K562 (cell line): Measurements from ENCODE around the gene MYOC. TPM values are rescaled to one million over a fixed set of nuclear protein-coding genes. Genes with fewer than 3 reads are reported as not detected.

Source experiments
- ATAC-seq: fragments of 200-7000 bp; cut with Tn5 transposase; 3 replicates; pipeline ENCODE4 v1.9.1; 2020; ENCODE audit warnings: moderate library complexity
- BruUV-seq: library from RNA; stranded (reverse); fragments of 400-500 nt; replicated peaks from 2 replicates; lab custom pipeline; 2021; lab: Mats Ljungman, UMichigan
- CTCF ChIA-PET: fragments of 300-600 bp; formaldehyde crosslinking; extraction: SDS; loops from one replicate; lab custom pipeline; 2021; ENCODE audit warnings: low intra/inter-chr PET ratio; lab: Yijun Ruan, JAX
- POLR2A ChIA-PET: fragments of 300-600, 350-650 bp; sonication (Branson Sonifier 250); formaldehyde crosslinking; extraction: SDS; loops from one replicate; lab custom pipeline; 2021; ENCODE audit warnings: antibody characterized with exemption, inconsistent platforms; lab: Yijun Ruan, JAX
- DNase-seq, 4 experiments: peaks; one replicate each; pipeline versions ENCODE4 v3.0.0 to v3.0.0-alpha.2; 2011 to 2018; ENCODE audit warnings: low spot score in 3 of 4, mixed read lengths in 3 of 4; ENCODE audit errors: extremely low read depth in 1 of 4
- FAIRE-seq: peaks from 2 replicates; lab custom pipeline; 2011; peaks lifted over from hg19 to GRCh38; lab: Jason Lieb, UNC
- H2AFZ ChIP-seq: 2 replicates; pipeline ENCODE4 v1.6.0; 2011; ENCODE audit warnings: low read depth, low read length, control low read depth, inconsistent platforms
- H3K27ac ChIP-seq: fragments of 200-600 bp; 3 replicates; pipeline ENCODE4 v1.8.0; 2011; ENCODE audit warnings: low read depth, mild to moderate bottlenecking, control low read depth, inconsistent platforms, low read length, moderate library complexity, mixed read lengths; ENCODE audit errors: extremely low read depth
- H3K27me3 ChIP-seq, 2 experiments: fragments of 300-600 bp in 1 of 2; 2 replicates in 1 of 2; 3 replicates in 1 of 2; pipeline versions ENCODE4 v1.6.0 to v1.8.0; 2011; ENCODE audit warnings: inconsistent platforms in 2 of 2, low read length in 2 of 2, mild to moderate bottlenecking in 1 of 2, mixed read lengths in 1 of 2, moderate library complexity in 1 of 2; ENCODE audit not compliant: control insufficient read depth in 2 of 2, insufficient read depth in 2 of 2
- H3K36me3 ChIP-seq: fragments of 300-600 bp; 3 replicates; pipeline ENCODE4 v1.8.0; 2011; ENCODE audit warnings: mild to moderate bottlenecking, low read length, inconsistent platforms; ENCODE audit not compliant: control insufficient read depth, insufficient read depth
- H3K4me1 ChIP-seq, 2 experiments: fragments of 200-600 bp in 1 of 2; replicated peaks in 1 of 2; 2 replicates in 1 of 2; 3 replicates in 1 of 2; pipeline versions ENCODE4 v1.5.1 to v1.8.0; 2011; ENCODE audit warnings: inconsistent platforms in 2 of 2, low read length in 2 of 2, mild to moderate bottlenecking in 1 of 2, mixed read lengths in 1 of 2, moderate library complexity in 1 of 2; ENCODE audit not compliant: control insufficient read depth in 2 of 2, insufficient read depth in 2 of 2
- H3K4me2 ChIP-seq: 2 replicates; pipeline ENCODE4 v1.6.1; 2011; ENCODE audit warnings: low read length, control low read depth, inconsistent platforms, mixed read lengths; ENCODE audit not compliant: insufficient read depth
- H3K4me3 ChIP-seq: fragments of 200-600 bp; sonication (generic), shearing (Covaris generic); 2 replicates; pipeline ENCODE4 v1.5.1; 2016; ENCODE audit warnings: control low read depth, inconsistent platforms
- H3K79me2 ChIP-seq: fragments of 200-600 bp; 3 replicates; pipeline ENCODE4 v1.8.0; 2011; ENCODE audit warnings: low read length, inconsistent platforms; ENCODE audit not compliant: control insufficient read depth, insufficient read depth
- H3K9ac ChIP-seq, 2 experiments: 2 replicates each; pipeline versions ENCODE4 v1.6.0 to v1.6.1; 2011; ENCODE audit warnings: low read depth in 2 of 2, low read length in 2 of 2, control low read depth in 1 of 2, inconsistent platforms in 1 of 2, mild to moderate bottlenecking in 1 of 2, mixed read lengths in 1 of 2; ENCODE audit not compliant: insufficient read depth in 1 of 2
- H3K9me1 ChIP-seq: one replicate; pipeline ENCODE4 v1.6.0; 2011; ENCODE audit warnings: inconsistent platforms, mild to moderate bottlenecking, low read length, moderate library complexity; ENCODE audit not compliant: control insufficient read depth, insufficient read depth
- H3K9me3 ChIP-seq: replicated peaks from 2 replicates; pipeline ENCODE4 v1.5.1; 2011; ENCODE audit warnings: low read depth, low read length, inconsistent platforms; ENCODE audit not compliant: control insufficient read depth, insufficient read depth
- H4K20me1 ChIP-seq: replicated peaks from 2 replicates; pipeline ENCODE4 v1.6.1; 2011; ENCODE audit warnings: low read length, inconsistent platforms, mixed read lengths; ENCODE audit not compliant: control insufficient read depth, insufficient read depth
- CBX8 ChIP-seq: fragments of 200-600 bp; sonication (generic); IDR thresholded peaks from 2 replicates; pipeline ENCODE4 v1.6.1; 2012; ENCODE audit warnings: borderline replicate concordance, mixed run types, low read depth, mild to moderate bottlenecking, moderate library complexity, mixed read lengths, low read length, control low read depth, inconsistent platforms; ENCODE audit not compliant: poor library complexity, severe bottlenecking; ENCODE audit errors: extremely low read depth
- EP300 ChIP-seq: IDR thresholded peaks from 2 replicates; pipeline ENCODE4 v1.6.1; 2012; ENCODE audit warnings: low read length, improper control_type of control experiment
- FOXA1 ChIP-seq: fragments of 450-650 bp; IDR thresholded peaks from 2 replicates; pipeline ENCODE4 v1.6.1; 2016; ENCODE audit warnings: mild to moderate bottlenecking, borderline replicate concordance
- MAFG ChIP-seq: fragments of 450-650 bp; conservative IDR thresholded peaks from 2 replicates; pipeline ENCODE4 v1.6.1; 2016; ENCODE audit warnings: missing genetic modification characterization, missing compliant biosample characterization
- MAFK ChIP-seq: IDR thresholded peaks from 2 replicates; pipeline ENCODE4 v1.6.1; 2011; ENCODE audit warnings: low read length, improper control_type of control experiment
- NCOA6 ChIP-seq: fragments of 450-650 bp; IDR thresholded peaks from 2 replicates; pipeline ENCODE4 v1.6.1; 2017; ENCODE audit warnings: mild to moderate bottlenecking
- NRF1 ChIP-seq, 2 experiments: fragments of 450-650 bp; IDR thresholded peaks in 1 of 2; conservative IDR thresholded peaks in 1 of 2; 2 replicates each; pipeline ENCODE4 v1.6.1; 2014; ENCODE audit warnings: mild to moderate bottlenecking in 2 of 2
- STAT5A ChIP-seq: IDR thresholded peaks from 2 replicates; pipeline ENCODE4 v1.6.1; 2012; ENCODE audit warnings: low read length, inconsistent platforms, borderline replicate concordance
- THRA ChIP-seq: fragments of 450-650 bp; IDR thresholded peaks from 2 replicates; pipeline ENCODE4 v1.6.1; 2017; ENCODE audit warnings: mild to moderate bottlenecking, moderate library complexity
- ZNF121 ChIP-seq: sonication (generic); formaldehyde crosslinking; conservative IDR thresholded peaks from 2 replicates; pipeline ENCODE4 v1.8.0; 2022; ENCODE audit warnings: missing genetic modification reagents
- ZNF707 ChIP-seq: fragments of 250-450 bp; sonication (Bioruptor Pico); conservative IDR thresholded peaks from 2 replicates; pipeline ENCODE4 v1.8.0; 2022; ENCODE audit warnings: inconsistent platforms, mild to moderate bottlenecking, moderate library complexity
- ZNF780A ChIP-seq: fragments of 250-450 bp; sonication (Bioruptor Pico); IDR thresholded peaks from 2 replicates; pipeline ENCODE4 v1.5.0; 2021; ENCODE audit warnings: mild to moderate bottlenecking
- WGBS: fragments of 100-300 bp; shearing (Covaris generic); methylation state at CpG from one replicate; pipeline ENCODE4 v1.1.6; 2016; ENCODE audit warnings: low coverage, mixed read lengths; ENCODE audit not compliant: insufficient coverage; ENCODE audit errors: missing lambda C conversion rate; 5-methylcytosine and 5-hydroxymethylcytosine counted together
- in situ Hi-C: fragments of 300-500 bp; cut with MboI; formaldehyde crosslinking; loops from 4 replicates; pipeline ENCODE4 v1.15.0; 2018; ENCODE audit warnings: inconsistent platforms, mixed read lengths
- intact Hi-C: fragments of 100-400 bp; cut with micrococcal nuclease; formaldehyde crosslinking; loops from 2 replicates; pipeline ENCODE4 v1.14.2; 2022
- polyA plus RNA-seq, 8 experiments: library from polyadenylated mRNA; depleted of rRNA in 4 of 8; stranded (reverse) in 5 of 8; unstranded in 3 of 8; fragments of >200 nt; fragmentation: Nextera tagmentation in 2 of 8; fragmentation: Illumina TruSeq in 1 of 8; extraction: Ambion mirVana in 2 of 8; extraction: Trizol in 1 of 8; gene quantifications; 2 replicates each; pipeline versions ENCODE4 v1.2.1 to v1.2.3, GENCODE V29; 2011 to 2014; ENCODE audit warnings: inconsistent platforms in 1 of 8, missing spikeins in 1 of 8
- total RNA-seq, 7 experiments: library from RNA; depleted of rRNA in 6 of 7; stranded (reverse); fragments of >200 nt in 6 of 7; fragmentation: Illumina TruSeq in 2 of 7; extraction: Trizol in 2 of 7; gene quantifications; 2 replicates each; pipeline versions ENCODE4 v1.2.1 to v1.2.3, GENCODE V29; 2011 to 2021; ENCODE audit warnings: low replicate concordance in 1 of 7

Gene MYOC
- total and polyA plus RNA-seq, 9 of the 15 experiments (the other 6 are each of a cell fraction or from before 2014, with no cell fraction given) = not detected

DNA sequence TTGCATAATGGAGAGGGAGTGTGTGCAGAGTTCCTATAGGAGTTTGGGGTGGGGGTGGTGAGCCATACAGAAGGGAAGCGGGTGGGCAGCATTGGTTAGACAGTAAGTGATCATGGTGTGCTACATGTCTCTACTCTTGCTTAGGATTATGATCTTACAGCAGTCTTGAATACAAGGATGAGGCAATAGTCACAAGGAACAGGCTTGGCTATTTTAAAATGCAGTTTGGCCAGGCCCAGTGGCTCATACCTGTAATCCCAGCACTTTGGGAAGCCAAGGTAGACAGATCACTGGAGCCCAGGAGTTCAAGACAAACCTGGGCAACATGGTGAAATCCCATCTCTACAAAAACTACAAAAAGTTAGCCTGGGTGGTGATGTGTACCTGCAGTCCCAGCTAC, 12.3 kb downstream of the MYOC start:
- in situ Hi-C loops = loop anchor here (5.0 kb wide), 1 partner anchor 342 kb away; no protein-coding TSS in a partner anchor
- 38% methylated on average over 1 of the region's 1 CpG for WGBS
- no TSS peak for BruUV-seq
- ATAC-seq (no peak), FAIRE-seq (no peak)
- Histone ChIP-seq H2AFZ (no peak overlapping the region), H3K9me1 (no peaks in the 10 kb centered on the region), H3K9me3 (no peaks in the 10 kb centered on the region), H3K36me3 (no peaks in the 10 kb centered on the region), H3K79me2 (no peaks in the 10 kb centered on the region), H3K9ac (no peak overlapping the region), H4K20me1 (no peaks in the 10 kb centered on the region)
- intact Hi-C loops = loop anchor here (10.0 kb wide), 1 partner anchor 785 kb away; the partner anchor contains the start of gene C1orf105
- CTCF ChIA-PET = no interaction called here
- no peak for TF ChIP-seq NCOA6
- no peak for TF ChIP-seq EP300
- no peak for TF ChIP-seq ZNF121 (CRISPR knock-in tag)
- no peak for TF ChIP-seq STAT5A
- no peak for TF ChIP-seq MAFK
- TF ChIP-seq THRA = no peak
- no peak for TF ChIP-seq NRF1 (conservative IDR thresholded peaks at IDR 0.05 in 1 of 2, IDR thresholded peaks at IDR 0.05 in 1 of 2)
- TF ChIP-seq MAFG (tag) = no peak
- TF ChIP-seq CBX8 = no peak
- no peak for TF ChIP-seq FOXA1
- TF ChIP-seq ZNF780A (CRISPR knock-in tag) = no peak
- TF ChIP-seq ZNF707 (CRISPR knock-in tag) = no peak
- TF ChIP-seq, all 486 proteins: peak for 0
- no peak for DNase-seq
- POLR2A ChIA-PET = interaction anchor here (0.6 kb wide), 1 partner anchor 89 kb away, joined by 4 read pairs; no protein-coding TSS in a partner anchor
- Histone ChIP-seq H3K4me2 (no peak overlapping the region), H3K4me3 (no peak overlapping the region), H3K27ac (no peak overlapping the region), H3K27me3 (peaks cover 2 to 35% of the 10 kb centered on the region in 2 experiments; a peak in 3 of 5 replicates), H3K4me1 (peaks cover 0 to 2% of the 10 kb centered on the region in 2 experiments; a peak in 2 of 5 replicates)
